ENCODE measurements around the gene CACNB4.

DNA sequence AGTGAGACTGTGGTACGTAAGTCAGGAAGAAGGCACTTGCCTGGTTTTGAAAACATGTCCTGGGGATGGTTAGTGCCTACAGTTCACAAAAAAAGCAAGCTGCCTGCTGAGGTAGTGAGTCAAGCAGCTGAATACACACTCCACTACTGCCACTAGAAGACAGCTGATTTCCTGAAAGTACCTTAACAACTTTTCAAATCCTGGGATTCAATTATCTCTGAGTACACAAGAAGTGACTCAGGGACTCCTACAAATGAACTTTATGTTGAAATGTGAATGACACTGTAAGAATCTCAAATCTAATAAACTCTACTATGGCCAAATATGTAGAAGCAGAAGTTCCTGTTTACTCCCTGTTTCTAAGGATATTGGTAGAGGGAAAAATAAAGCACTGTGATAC lies 212.6 kb downstream of the CACNB4 start:
- TF ChIP-seq CTCF (IDR thresholded peaks at IDR 0.05) = no peak
- TF ChIP-seq POLR2A (IDR thresholded peaks at IDR 0.05) = no peak
